Stimulated activated CD4-positive, alpha-beta T cell treated with anti-CD3 and anti-CD28 coated beads, Interleukin-12 subunit alpha, Interleukin-12 subunit beta, amount 100 ng/mL, for 24 hours (primary cell): Measurements from ENCODE around the gene SDK2.

Source experiments
- DNase-seq, 2 experiments: peaks; one replicate each; pipeline ENCODE4 v3.0.0-alpha.2; 2020; ENCODE audit warnings: low read depth in 2 of 2

SDK2 gene

DNA sequence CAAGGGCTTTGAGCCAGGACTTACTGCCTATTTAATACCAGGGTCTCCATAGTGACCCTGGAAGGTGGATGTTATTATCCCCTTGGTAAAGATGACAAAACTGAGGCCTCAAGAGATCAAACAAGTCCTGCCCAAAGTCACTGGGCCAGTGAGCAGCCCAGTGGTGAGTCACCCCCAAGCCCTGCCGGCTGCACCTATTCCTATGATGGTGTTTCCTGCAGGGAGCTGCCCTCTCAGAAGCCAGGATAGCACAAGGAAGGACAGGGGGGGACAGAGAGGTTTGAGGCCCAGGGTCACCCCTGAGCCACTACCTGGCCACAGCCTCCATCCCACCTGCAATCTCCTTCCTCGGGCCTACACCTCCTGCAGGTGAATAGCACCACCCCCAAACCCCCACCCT, 90.9 kb downstream of the SDK2 start:
- no peak for DNase-seq

DNA sequence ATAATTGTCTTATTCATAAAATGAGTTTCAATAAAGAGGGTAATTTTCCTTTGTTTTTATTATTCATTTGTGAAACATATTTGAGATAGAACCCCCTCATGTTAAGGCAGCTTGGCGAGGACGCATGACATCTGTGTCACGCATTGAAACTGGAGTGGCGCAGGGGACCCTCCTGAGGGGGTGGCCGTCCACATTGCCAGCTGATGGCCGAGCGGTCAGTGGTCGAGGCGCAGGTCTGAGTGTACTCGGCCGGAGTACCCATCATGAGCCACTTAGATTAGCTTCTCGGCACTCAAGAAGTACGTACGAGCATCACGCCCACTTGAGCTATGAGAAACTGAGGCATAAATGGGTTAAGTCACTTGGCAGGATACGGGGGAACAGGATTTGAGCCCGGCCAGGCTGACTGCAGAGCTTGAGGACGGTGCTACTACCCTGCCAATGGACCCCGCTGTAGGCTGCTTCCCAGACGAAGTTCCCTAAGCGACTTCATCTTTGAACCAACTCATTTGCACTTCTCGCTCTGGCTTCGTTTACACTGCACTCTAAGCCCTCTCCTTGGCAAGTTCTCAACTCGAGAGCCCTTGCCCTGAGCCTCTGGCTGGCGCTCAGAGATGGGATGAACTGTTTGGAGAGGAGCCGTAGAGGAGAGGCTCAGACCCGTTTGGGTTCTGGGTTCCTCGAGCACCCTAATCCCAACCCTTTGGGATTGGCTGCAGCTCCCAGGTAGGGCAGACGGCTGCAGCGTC, 91.8 kb downstream of the SDK2 start:
- no peak for DNase-seq

DNA sequence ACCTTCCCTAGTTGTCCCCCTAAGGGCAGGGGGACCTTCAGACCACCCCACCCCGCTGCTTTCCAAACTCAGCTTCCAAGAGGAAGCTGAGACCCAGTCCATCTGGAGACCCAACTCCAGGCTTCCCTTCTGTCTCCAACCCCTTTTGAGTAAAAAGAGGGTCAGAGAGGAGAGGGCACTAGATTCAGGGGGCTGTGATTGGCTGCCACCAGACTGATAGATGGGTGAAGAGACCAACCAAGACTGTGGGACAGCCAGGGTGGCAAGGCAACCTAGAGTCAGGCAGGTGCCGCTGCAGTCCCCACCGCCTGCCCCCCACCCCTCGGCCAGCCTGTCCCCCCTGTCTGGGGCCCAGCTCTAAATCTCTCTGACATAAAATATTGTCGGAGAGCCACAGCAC, 92.5 kb downstream of the SDK2 start:
- no peak for DNase-seq

DNA sequence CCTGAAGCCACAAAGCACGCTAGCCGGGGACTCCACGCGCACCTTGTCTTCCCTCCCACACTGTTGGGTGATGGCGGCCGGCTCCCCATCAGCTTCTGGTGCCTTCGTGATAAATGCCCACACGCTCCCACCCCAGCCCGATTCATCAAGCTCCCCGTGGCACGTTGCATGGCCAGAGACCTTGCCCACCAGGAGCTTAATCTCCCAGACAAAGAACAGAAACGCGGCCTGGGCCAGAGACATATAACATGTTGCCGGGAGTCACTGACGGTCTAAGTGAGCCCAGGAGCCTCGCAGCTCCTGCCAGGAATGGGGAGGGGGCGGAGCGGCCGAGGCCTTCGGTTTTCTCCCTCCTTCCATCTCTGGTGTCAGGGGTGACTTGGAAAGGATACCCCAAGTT, 93.1 kb downstream of the SDK2 start:
- no peak for DNase-seq

DNA sequence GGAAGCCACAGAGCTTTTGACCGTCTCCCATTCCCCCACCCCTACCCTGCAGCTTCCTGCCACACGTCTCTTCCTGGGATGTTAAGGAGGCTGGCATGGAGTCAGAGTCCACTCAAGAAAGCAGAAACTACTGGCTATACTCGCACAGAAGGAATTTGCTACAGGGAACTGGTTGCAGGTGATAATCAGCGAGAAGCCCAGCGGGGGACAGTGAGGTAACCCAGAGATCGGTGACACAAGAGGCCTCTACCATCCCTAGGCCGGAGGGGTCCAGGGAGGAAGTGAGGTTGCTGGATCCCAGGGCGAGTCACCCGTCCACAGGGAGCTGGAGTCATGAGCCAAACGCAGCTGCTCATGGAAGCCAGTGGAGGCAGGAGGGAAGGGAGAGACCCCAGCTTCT, 93.7 kb downstream of the SDK2 start:
- no peak for DNase-seq

DNA sequence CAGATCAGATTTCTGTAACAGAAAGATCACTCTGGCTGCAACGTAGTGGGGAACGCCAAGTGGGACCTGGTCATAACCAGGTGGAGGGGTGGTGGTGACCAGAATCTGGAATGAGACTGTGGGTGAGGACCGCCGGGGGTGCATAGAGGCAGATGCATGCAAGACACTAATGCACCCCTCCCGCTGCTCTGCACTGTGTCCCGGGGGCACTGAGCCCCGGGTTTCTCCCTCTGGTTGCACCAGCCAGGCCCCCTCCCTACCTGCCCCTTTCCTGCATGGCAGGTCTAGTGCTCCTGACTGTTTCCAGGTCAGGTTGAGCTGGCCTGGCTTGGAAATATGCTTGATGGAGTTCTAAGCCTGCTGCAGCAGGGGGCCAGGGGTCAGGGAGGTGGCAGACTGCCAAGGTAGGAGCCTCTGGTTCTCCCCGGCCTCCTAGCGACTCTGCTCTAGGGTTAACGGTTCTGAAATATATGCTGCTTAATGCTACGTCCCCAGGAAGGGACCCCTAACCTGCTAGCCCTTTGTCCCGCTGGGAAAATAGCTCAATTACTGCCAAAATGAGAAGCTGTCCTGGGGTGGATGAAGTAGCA, 94.3 kb downstream of the SDK2 start:
- no peak for DNase-seq

DNA sequence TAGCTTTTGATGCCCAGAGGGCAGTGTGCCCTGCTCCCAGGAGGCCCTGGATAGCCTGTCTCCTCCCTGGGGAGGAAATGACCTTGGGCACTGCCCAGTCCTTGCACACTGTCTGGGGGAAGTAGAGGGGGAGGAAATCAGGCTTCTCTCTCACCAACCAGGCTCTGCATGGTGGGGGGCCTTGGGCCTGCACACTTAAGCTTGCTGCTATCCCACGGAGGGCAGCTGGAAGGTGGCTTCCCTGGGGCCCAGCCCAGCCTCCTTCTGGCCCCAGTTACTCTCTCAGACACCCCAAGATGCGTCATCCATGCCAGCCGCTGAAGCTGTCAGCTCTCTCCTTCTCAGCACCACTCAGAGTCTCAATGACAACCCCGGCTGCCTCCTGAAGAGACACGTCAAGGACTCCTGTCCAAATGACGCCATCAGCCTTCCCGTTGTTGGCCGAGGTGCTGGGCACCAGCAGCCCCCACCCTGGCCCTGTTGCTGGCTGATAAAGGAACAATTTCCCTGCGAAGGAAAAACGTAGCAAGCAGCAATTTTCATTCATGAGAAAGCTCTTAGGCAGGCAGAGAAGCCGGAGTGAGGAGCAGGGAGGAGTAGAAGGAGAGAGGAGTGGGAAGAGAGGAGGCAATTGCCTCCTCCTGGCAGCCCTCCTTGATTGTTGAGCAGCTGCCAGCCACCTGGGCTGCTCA, 95.5 kb downstream of the SDK2 start:
- DNase-seq: no peak

DNA sequence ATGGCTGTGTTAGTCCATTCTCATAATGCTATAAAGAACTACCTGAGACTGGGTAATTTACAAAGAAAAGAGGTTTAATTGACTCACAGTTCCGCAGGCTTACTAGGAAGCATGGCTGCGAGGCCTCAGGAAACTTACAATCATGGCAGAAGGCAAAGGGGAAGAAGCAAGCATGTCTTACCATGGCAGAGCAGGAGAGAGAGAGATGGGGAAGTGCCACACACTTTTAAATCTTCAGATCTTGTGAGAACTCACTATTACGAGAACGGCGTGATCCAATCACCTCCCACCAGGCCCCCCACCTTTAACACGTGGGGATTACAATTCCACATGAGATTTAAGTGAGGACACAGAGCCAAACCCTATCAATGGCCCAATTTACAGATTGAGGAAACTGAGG, 96.5 kb downstream of the SDK2 start:
- DNase-seq: no peak

DNA sequence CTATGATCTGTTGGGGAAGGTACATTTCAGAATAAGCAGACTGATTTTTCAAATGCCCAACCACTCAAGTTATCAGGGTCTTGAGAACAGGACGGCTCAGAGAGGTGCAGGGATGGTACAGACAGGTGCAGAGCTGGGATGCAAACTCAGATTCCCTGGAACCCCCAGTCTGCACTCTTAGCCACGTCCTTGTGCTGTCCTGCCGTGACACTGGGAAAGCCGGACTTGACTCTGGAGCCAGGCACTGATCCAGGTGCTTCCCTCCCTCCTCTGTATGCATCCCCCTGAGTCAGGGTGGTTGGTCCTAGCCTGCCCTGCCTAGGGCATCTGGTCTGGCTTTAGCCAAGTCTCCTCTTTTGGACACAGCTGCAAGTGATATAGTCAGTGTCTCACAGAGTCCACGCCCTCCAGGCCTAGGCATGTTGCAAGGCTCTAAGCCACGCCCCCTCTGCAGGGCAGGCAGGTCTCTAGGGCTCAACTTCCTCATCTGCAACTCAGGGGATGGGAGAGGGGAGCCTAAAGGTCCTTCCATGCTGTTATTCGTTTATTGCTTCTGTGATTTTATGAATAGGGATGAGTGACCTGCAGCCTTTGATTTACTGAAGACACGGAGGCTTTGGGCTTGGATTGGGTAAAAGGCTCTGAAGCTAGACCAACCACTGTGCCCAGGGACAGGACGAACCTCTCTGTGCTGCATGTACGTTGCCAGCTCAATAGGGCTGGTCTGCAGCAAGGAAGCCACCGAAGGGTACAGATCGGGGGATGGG, 97.3 kb downstream of the SDK2 start:
- no peak for DNase-seq

DNA sequence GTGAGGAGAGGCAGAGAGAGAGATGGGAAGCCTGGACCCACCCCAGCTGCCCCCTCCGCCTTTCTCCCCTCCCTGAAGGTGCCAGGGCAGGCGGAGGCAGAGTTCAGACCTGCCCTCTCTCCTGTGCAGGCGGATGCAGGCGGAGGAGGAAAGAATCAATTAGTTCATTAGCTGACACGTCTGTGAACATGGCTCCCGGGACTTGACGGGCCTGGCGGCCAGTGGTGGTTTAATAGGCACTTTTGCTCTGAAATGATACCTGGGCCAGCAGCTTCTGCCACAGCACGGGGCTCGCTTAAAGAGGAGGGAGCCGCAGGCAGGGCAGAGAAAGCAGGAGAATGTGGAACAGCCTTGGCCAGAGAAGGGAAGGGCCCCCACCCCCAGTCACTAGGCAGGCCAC, 98.1 kb downstream of the SDK2 start:
- DNase-seq: no peak

DNA sequence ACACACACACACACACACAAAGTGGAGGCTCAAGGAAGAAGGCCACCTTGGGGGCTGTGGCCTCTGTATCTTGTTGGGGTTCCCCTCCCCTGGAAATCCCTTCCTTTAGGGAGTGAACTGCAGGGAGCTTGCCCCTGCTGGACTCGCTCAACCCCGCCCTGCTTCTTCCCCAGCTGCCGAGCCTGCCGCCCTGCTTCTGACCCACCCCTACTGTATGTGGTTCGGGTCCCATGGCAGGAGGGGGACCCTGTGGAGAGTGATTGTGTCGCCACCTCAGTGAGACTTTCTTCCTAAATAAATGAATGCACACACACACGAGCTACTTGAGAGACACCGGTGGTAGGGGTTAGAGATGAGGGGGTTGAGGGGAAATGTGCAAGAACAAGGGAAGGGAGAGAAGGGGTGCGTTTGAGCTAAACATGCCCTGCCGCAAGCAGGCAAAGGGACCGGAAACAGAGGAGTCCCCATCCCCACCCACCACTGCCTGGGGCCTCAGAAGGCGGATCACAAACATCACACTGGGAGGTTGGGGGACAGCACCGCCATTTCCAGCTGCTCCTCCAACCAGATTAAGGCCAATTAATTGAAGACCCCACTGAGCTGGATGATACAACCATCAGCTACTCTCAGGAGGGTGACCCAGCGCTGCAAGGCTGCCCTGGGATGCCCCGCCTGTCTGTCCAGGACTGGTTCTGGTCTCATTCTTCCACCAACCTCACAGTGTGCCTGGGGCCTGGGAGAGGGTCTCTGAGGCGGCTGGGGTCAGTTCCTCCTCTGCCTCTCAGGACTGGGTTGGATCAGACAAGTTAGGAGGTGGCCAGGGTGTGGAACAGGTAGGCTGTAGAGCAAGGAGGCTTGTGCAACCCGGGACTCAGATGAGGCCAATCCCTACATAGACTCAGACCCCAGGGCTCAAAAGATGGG, 98.9 kb downstream of the SDK2 start:
- DNase-seq: no peak

DNA sequence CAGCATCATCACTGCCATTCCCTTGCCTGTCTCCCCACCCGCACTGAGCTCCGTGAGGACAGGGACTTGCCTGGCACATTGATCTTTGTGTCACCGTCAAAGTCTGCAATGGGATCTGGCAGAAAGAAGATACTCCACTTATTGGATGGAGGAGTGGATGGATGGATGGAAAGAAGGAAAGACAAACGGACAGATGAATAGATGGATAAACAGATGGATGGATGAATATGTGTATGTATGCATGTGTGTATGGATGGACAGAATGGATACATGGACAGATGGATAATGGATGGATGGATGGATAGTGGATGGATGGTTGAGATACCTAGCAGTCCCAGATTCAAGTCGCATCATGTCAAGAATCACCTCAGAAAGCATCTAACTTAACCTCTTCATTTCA, 99.9 kb downstream of the SDK2 start:
- no peak for DNase-seq

DNA sequence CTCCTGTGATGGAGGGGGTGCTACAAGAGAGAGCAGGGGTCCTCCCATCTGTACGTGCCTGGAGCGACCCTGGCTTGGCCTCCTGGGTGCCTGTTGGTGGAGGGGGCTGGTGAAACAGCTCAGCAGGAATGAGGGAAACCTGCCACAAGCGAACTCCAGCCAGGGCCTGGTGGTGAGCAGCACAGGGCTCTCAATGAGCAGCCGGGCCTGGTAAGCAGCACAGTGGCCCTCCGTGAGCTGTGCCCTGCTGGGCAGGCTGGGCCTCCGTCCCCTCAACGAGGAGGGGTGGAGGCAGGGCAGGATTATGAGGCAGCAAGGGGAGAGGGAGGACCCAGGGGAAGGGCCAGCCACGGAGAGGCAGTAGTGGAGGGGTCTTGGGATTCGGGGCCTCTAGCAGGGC, 101.9 kb downstream of the SDK2 start:
- no peak for DNase-seq

DNA sequence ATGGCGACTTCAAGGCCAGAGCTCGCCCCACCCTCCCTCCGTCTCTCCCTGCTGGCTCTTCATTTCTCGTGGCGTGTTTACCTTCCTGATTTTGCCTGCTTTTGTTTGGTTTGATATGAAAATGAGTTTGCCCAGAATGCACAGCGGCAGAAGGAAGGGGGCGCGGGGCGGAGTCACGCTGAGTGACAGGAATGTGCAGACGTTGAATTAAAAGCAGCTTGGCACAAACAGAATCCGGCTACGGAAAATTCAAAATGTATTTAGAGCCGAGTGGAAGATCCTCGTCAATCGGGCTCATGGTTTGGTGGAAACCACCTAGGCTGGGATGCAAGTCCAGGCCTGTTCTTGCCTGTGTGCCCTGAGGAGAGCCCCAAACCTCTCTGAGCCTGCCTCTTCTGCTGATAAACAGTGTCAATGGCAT, 102.7 kb downstream of the SDK2 start:
- DNase-seq: no peak

DNA sequence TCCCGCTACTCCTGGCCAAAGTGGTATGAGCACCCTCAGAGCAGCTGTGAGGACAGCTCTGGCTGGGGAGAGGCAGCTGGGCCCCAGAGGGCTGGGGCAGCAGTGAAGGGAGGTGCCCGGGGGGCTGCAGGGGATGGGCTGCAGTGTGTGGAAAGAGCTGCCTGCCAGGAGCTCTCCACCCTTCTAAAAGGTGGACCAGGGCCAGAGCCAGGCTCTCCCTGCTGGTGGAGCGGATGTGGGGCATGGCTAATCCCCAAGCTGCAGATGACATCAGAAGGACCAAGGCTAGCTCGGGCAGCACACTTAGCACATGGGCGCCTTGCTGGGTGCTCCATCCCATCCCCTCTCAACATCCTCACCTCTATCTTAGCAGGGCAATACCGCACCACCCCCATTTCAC, 103.1 kb downstream of the SDK2 start:
- no peak for DNase-seq

DNA sequence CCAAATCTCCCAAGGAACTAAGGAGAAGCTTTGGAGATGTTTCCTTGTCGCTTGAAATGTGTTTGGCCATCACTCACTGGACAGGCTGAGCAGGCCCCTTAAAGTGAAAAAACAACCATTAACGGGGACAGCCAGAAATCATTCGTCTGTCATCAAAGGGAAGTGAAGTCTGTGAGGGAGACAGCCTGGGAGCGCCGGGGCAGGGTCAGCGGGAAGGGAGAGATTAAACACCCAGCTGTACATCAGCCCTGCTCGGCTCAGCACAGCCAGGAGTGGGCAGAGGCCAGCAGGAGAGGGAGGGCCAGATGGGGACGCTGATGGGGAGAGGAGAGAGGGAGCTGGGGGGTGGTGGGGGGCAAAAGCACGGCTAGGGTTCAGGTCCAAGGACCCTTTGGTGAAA, 105.1 kb downstream of the SDK2 start:
- DNase-seq: no peak

DNA sequence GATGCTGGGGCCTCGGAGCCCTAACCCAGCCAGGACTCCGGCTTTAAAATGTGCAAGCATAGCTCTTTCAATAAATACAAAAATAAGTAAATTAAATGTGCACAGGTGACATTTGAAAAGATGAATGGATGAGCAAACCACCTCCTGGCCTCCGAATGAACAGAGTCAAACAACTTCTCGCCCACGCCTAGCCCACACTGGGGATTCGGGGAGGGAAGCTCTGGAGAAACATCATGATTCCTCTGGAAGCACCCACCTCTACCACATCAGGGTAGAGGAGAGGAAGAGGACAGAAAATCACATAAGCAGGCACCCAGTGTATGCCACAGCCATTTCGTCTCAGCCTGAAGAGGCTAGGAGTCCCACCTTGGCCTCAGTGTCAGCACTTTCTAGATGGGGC, 105.8 kb downstream of the SDK2 start:
- no peak for DNase-seq

DNA sequence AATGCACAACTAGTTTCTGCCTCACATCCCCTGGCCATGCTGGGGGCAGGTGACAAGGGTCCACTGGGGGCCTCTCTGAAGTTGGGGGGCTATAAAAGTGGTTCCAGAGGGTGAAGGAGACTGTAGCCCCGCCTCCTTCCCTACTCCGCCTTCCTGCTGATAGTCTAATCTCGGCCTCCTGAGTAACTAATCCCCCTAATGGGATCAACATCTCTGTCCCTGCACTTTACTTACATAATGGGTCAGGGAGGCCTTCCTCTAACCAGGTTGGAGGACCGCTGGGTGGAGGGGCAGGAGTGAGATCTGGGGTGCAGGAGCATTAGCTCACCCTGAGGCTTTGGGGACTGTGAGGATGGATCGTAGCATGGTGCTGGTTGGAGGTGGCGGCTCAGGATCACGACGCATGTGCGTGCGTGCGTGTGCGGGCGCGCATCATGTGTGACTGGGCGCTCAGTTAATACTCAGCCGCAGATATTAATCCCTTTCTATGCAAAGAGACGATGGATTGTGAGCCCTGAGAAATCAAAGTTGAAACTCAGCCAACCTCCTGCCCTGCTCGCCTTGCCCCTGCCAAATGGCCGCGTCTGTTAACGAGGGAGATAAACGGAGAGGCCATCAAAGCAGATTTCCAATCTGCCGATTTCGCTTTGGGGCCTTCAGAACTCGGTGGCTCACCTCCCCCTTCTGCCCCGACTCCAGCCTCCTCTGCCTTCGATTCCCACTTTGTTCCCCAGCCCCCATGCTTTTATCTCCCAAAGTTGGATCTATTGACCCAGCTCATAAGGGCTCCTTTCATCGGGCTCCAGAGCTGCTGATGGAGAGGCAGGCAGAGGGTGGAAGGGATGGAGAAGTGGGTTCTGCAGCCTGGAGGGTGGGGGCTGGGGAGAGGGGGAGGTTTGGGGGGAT, 107.3 kb downstream of the SDK2 start:
- no peak for DNase-seq

DNA sequence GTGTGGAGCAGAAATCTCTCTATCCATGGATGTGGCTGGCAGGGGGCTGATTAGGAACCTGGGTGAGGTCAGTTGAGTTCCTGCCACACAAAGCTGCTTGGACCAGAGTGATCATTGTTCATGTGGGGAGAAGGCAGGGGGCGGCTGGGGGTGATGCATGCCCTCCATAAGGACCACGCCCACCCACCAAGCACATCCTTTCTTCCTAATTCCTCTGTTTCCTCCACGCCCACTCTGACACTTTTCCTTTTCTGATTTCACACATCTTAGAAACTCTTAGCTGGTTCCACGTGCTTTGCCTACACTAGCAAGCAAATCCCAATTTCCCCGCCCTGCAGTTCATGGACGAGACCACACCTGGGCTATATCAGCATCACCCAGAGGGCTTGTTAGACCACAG, 108.5 kb downstream of the SDK2 start:
- no peak for DNase-seq

DNA sequence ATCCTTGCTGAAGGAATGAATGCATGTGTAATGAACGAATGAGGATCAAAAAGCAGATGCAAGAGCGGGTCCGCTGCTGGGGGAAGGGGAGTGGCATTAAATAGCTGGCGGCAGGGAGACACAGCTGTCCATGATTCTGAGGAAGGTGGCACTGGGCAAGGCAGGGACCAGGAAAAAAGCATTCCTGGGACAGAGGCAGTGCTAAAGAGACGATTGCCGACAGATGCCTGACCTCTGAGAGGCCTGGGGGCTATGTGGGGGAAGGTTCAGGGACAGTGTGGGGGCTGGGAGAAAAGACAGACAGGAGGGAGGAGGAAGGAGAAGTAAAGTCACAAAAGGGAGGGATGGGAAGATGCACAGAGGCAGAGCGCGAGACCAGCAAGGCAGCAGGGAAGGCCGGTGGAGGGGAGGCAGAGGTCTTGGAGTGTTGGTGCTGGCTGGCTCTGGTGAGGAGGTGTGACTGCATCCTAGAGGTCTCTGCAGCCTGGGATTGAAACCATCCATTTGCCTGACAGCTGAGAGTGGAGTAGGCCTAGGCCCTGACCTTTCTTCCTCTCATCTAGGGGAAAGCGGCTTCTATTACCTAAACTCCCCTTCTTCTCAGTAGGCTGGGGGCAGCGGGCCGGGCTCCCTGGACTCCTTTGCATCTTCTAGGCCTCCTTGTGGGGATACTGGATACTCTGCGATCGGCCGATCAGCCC, 109.9 kb downstream of the SDK2 start:
- no peak for DNase-seq
